CD4-positive, CD25-positive, alpha-beta regulatory T cell (primary cell): ENCODE data around the gene CHAT. TPM values are rescaled to one million over a fixed set of nuclear protein-coding genes. Genes with fewer than 3 reads are reported as not detected.

Experiments
- ATAC-seq, 2 donors: fragments of 150-1000 bp; cut with Tn5 transposase; one replicate each; pipeline ENCODE4 v1.10.0; 2021; ENCODE audit warnings: low read depth in 2 of 2, moderate number of reproducible peaks in 2 of 2, moderate library complexity in 1 of 2
- DNase-seq, 3 donors: peaks; one replicate each; pipeline versions ENCODE4 v3.0.0 to v3.0.0-alpha.2; 2012 to 2022; ENCODE audit warnings: mixed read lengths in 1 of 3
- H3K27ac ChIP-seq: one replicate; pipeline ENCODE4 v1.7.0; 2013; ENCODE audit warnings: mild to moderate bottlenecking, low read length; ENCODE audit not compliant: insufficient read depth, poor library complexity, severe bottlenecking
- H3K27me3 ChIP-seq: one replicate; pipeline ENCODE4 v1.7.0; 2013; ENCODE audit warnings: low read length; ENCODE audit not compliant: control insufficient read depth, insufficient read depth
- H3K36me3 ChIP-seq: one replicate; pipeline ENCODE4 v1.7.0; 2013; ENCODE audit warnings: mild to moderate bottlenecking, low read length, moderate library complexity; ENCODE audit not compliant: control insufficient read depth, insufficient read depth
- H3K4me1 ChIP-seq: 2 replicates; pipeline ENCODE4 v1.7.0; 2013; ENCODE audit warnings: mild to moderate bottlenecking, low read length; ENCODE audit not compliant: insufficient read depth, control insufficient read depth, poor library complexity, severe bottlenecking
- H3K4me3 ChIP-seq: one replicate; pipeline ENCODE4 v1.7.0; 2013; ENCODE audit warnings: low read depth, mild to moderate bottlenecking, low read length, moderate library complexity
- H3K9me3 ChIP-seq, 2 experiments: 1 replicate in 1 of 2; 2 replicates in 1 of 2; pipeline ENCODE4 v1.7.0; 2013; ENCODE audit warnings: low read length in 2 of 2, mild to moderate bottlenecking in 1 of 2, moderate library complexity in 1 of 2; ENCODE audit not compliant: control insufficient read depth in 2 of 2
- H3K27ac Mint-ChIP-seq, 3 donors: one replicate each; pipeline ENCODE4 v1.8.0; 2020 to 2022; ENCODE audit warnings: mild to moderate bottlenecking in 3 of 3, mixed read lengths in 3 of 3, moderate library complexity in 2 of 3
- H3K27me3 Mint-ChIP-seq: one replicate; pipeline ENCODE4 v1.8.0; 2022; ENCODE audit warnings: mild to moderate bottlenecking, mixed read lengths
- H3K36me3 Mint-ChIP-seq: one replicate; pipeline ENCODE4 v1.8.0; 2020; ENCODE audit warnings: mixed read lengths
- H3K4me1 Mint-ChIP-seq, 4 donors: one replicate each; pipeline ENCODE4 v1.8.0; 2020 to 2022; ENCODE audit warnings: mixed read lengths in 4 of 4, mild to moderate bottlenecking in 1 of 4
- H3K4me3 Mint-ChIP-seq, 4 donors: one replicate each; pipeline ENCODE4 v1.8.0; 2020 to 2022; ENCODE audit warnings: mild to moderate bottlenecking in 4 of 4, mixed read lengths in 4 of 4, moderate library complexity in 3 of 4
- H3K9me3 Mint-ChIP-seq, 7 donors: one replicate each; pipeline ENCODE4 v1.8.0; 2020 to 2022; ENCODE audit warnings: mixed read lengths in 7 of 7, mild to moderate bottlenecking in 3 of 7, moderate library complexity in 2 of 7
- polyA plus RNA-seq, 4 donors: library from polyadenylated mRNA; unstranded; fragments of 300-500 nt; fragmentation: Illumina TruSeq; gene quantifications; one replicate each; pipeline ENCODE4 v1.2.3, GENCODE V29; 2021
- total RNA-seq: library from RNA; stranded (reverse); gene quantifications from one replicate; pipeline ENCODE4 v1.2.3, GENCODE V29; 2022

The CHAT gene
- total and polyA plus RNA-seq, 5 donors from 2014 or later, result not detected

- H3K9me3 Mint-ChIP-seq, result peaks cover 0 to 2% (median 0%) of the 10 kb centered on the region in 7 donors
- no peaks in the 10 kb centered on the region for H3K4me1 ChIP-seq
- peaks cover 28% of the 10 kb centered on the region for H3K27me3 Mint-ChIP-seq
- H3K36me3 ChIP-seq, result no peaks in the 10 kb centered on the region
- peaks cover 0 to 5% (median 2%) of the 10 kb centered on the region in 4 donors for H3K4me1 Mint-ChIP-seq
- H3K27me3 ChIP-seq, result no peaks in the 10 kb centered on the region
- no peak overlapping the region for H3K27ac Mint-ChIP-seq
- no peak overlapping the region for H3K4me3 Mint-ChIP-seq
- H3K36me3 Mint-ChIP-seq, result no peaks in the 10 kb centered on the region
- ATAC-seq (no peak), DNase-seq (no peak)
- H3K4me3 ChIP-seq, result no peak overlapping the region
- no peaks in the 10 kb centered on the region for H3K9me3 ChIP-seq
- no peak overlapping the region for H3K27ac ChIP-seq
Measured at GRCh38 chr10:49597426-49598163, 16.2 kb upstream of the CHAT start.

- no peak for ATAC-seq
- no peaks in the 10 kb centered on the region for H3K4me1 Mint-ChIP-seq
Measured at GRCh38 chr10:49598164-49598856, 15.5 kb upstream of the CHAT start.

GRCh38 chr10:49598986-49599385 lies 14.9 kb upstream of the CHAT start:
- no peaks in the 10 kb centered on the region for H3K4me1 Mint-ChIP-seq

More at GRCh38 chr10:49598164-49598856, 15.5 kb upstream of the CHAT start:
- H3K27ac ChIP-seq, result no peak overlapping the region
- DNase-seq, result no peak
- Mint-ChIP-seq H3K36me3 (no peaks in the 10 kb centered on the region), H3K27me3 (peaks cover 27% of the 10 kb centered on the region), H3K27ac (no peak overlapping the region), H3K4me3 (no peak overlapping the region), H3K9me3 (no peaks in the 10 kb centered on the region)
- no peaks in the 10 kb centered on the region for H3K9me3 ChIP-seq
- H3K27me3 ChIP-seq, result no peaks in the 10 kb centered on the region
- no peak overlapping the region for H3K4me3 ChIP-seq
- no peaks in the 10 kb centered on the region for H3K36me3 ChIP-seq
- H3K4me1 ChIP-seq, result no peaks in the 10 kb centered on the region

GRCh38 chr10:49599546-49599945 lies 14.3 kb upstream of the CHAT start:
- Histone ChIP-seq H3K9me3 (no peaks in the 10 kb centered on the region), H3K27ac (no peak overlapping the region), H3K4me3 (no peak overlapping the region), H3K4me1 (no peaks in the 10 kb centered on the region), H3K36me3 (no peaks in the 10 kb centered on the region), H3K27me3 (no peaks in the 10 kb centered on the region)
- H3K4me1 Mint-ChIP-seq, result no peaks in the 10 kb centered on the region
- DNase-seq (no peak), ATAC-seq (no peak)
- H3K9me3 Mint-ChIP-seq, result no peaks in the 10 kb centered on the region
- no peaks in the 10 kb centered on the region for H3K36me3 Mint-ChIP-seq
- H3K27ac Mint-ChIP-seq, result no peak overlapping the region
- peaks cover 27% of the 10 kb centered on the region for H3K27me3 Mint-ChIP-seq
- no peak overlapping the region for H3K4me3 Mint-ChIP-seq

More at GRCh38 chr10:49598986-49599385, 14.9 kb upstream of the CHAT start:
- no peaks in the 10 kb centered on the region for H3K27me3 ChIP-seq
- Mint-ChIP-seq H3K9me3 (no peaks in the 10 kb centered on the region), H3K36me3 (no peaks in the 10 kb centered on the region), H3K4me3 (no peak overlapping the region), H3K27me3 (peaks cover 25% of the 10 kb centered on the region), H3K27ac (no peak overlapping the region)
- no peak overlapping the region for H3K4me3 ChIP-seq
- H3K9me3 ChIP-seq, result no peaks in the 10 kb centered on the region
- no peak overlapping the region for H3K27ac ChIP-seq
- DNase-seq (no peak), ATAC-seq (no peak)
- no peaks in the 10 kb centered on the region for H3K4me1 ChIP-seq
- H3K36me3 ChIP-seq, result no peaks in the 10 kb centered on the region

- H3K4me3 ChIP-seq, result no peak overlapping the region
- no peak for ATAC-seq
- peaks cover 0 to 2% (median 0%) of the 10 kb centered on the region in 7 donors for H3K9me3 Mint-ChIP-seq
- no peaks in the 10 kb centered on the region for H3K4me1 ChIP-seq
- H3K27me3 Mint-ChIP-seq, result peaks cover 32% of the 10 kb centered on the region
- DNase-seq, result no peak
- peaks cover 0 to 4% (median 0%) of the 10 kb centered on the region in 4 donors for H3K4me1 Mint-ChIP-seq
- H3K36me3 ChIP-seq, result no peaks in the 10 kb centered on the region
- no peaks in the 10 kb centered on the region for H3K27me3 ChIP-seq
- H3K4me3 Mint-ChIP-seq, result no peak overlapping the region
- no peak overlapping the region for H3K27ac ChIP-seq
- H3K36me3 Mint-ChIP-seq, result no peaks in the 10 kb centered on the region
- H3K27ac Mint-ChIP-seq, result no peak overlapping the region
- H3K9me3 ChIP-seq, result no peaks in the 10 kb centered on the region
Measured at GRCh38 chr10:49600046-49600445, 13.8 kb upstream of the CHAT start.

- Histone ChIP-seq H3K4me1 (no peaks in the 10 kb centered on the region), H3K27me3 (no peaks in the 10 kb centered on the region), H3K9me3 (no peaks in the 10 kb centered on the region), H3K36me3 (no peaks in the 10 kb centered on the region), H3K27ac (no peak overlapping the region), H3K4me3 (no peak overlapping the region)
- no peak for DNase-seq
- H3K27ac Mint-ChIP-seq, result no peak overlapping the region
- peaks cover 0 to 2% (median 2%) of the 10 kb centered on the region in 7 donors for H3K9me3 Mint-ChIP-seq
- no peak overlapping the region for H3K4me3 Mint-ChIP-seq
- peaks cover 0 to 4% (median 0%) of the 10 kb centered on the region in 4 donors for H3K4me1 Mint-ChIP-seq
- H3K27me3 Mint-ChIP-seq, result peaks cover 35% of the 10 kb centered on the region
- ATAC-seq, result no peak
- no peaks in the 10 kb centered on the region for H3K36me3 Mint-ChIP-seq
Measured at GRCh38 chr10:49600781-49601400, 12.9 kb upstream of the CHAT start.

GRCh38 chr10:49601857-49602256 lies 12.0 kb upstream of the CHAT start:
- H3K4me3 ChIP-seq, result no peak overlapping the region
- H3K9me3 Mint-ChIP-seq, result peaks cover 0 to 4% (median 2%) of the 10 kb centered on the region in 7 donors
- peaks cover 39% of the 10 kb centered on the region for H3K27me3 Mint-ChIP-seq
- ATAC-seq (no peak), DNase-seq (no peak)
- H3K36me3 ChIP-seq, result no peaks in the 10 kb centered on the region
- no peaks in the 10 kb centered on the region for H3K36me3 Mint-ChIP-seq
- H3K27me3 ChIP-seq, result no peaks in the 10 kb centered on the region
- no peak overlapping the region for H3K4me3 Mint-ChIP-seq
- no peaks in the 10 kb centered on the region for H3K4me1 ChIP-seq
- peaks cover 0 to 8% (median 2%) of the 10 kb centered on the region in 4 donors for H3K4me1 Mint-ChIP-seq
- H3K9me3 ChIP-seq, result no peaks in the 10 kb centered on the region
- no peak overlapping the region for H3K27ac ChIP-seq
- no peak overlapping the region for H3K27ac Mint-ChIP-seq
